ENCODE measurements around the gene FRAT1. TPM values are rescaled to one million over a fixed set of nuclear protein-coding genes. Genes with fewer than 3 reads are reported as not detected.
A peak's percentile ranks its signal among the peaks of the same experiment; 100 is the strongest.

The FRAT1 gene
- total and polyA plus RNA-seq, 2 of the 13 experiments (the other 11 are each of a cell fraction or from before 2014, with no cell fraction given): 1.7 to 2.3 TPM

- TF ChIP-seq FOXP4 (CRISPR knock-in tag; IDR thresholded peaks at IDR 0.05) (peak; percentile 96), NFYC (CRISPR knock-in tag; IDR thresholded peaks at IDR 0.05) (0 out of 2 replicates have a peak, but pooled peaks have one; percentile 12), ZBTB34 (CRISPR knock-in tag; IDR thresholded peaks at IDR 0.05) (peak; percentile 98), JUNB (CRISPR knock-in tag; IDR thresholded peaks at IDR 0.05; ENCODE audit: borderline replicate concordance) (peak; percentile 75), POGZ (CRISPR knock-in tag; IDR thresholded peaks at IDR 0.05) (peak; percentile 33; the same call in 1 of the 2 replicates), FOSL2 (CRISPR knock-in tag; IDR thresholded peaks at IDR 0.05) (peak; percentile 93), MED1 (CRISPR knock-in tag; IDR thresholded peaks at IDR 0.05) (peak; percentile 89), ZNF652 (CRISPR knock-in tag; IDR thresholded peaks at IDR 0.05; ENCODE audit: borderline replicate concordance, low read depth) (peak; percentile 54; the same call in 1 of the 2 replicates), BATF2 (CRISPR knock-in tag; IDR thresholded peaks at IDR 0.05) (no peak), ZNF280D (CRISPR knock-in tag; IDR thresholded peaks at IDR 0.05) (0 out of 2 replicates have a peak, but pooled peaks have one; percentile 43), FOXJ3 (CRISPR knock-in tag; IDR thresholded peaks at IDR 0.05; ENCODE audit: borderline replicate concordance) (peak; percentile 85; the same call in 1 of the 2 replicates), AKAP8 (CRISPR knock-in tag; IDR thresholded peaks at IDR 0.05) (no peak), FOXP1 (IDR thresholded peaks at IDR 0.05) (no peak), FOXP1 (CRISPR knock-in tag; IDR thresholded peaks at IDR 0.05) (peak; percentile 83), HDAC1 (CRISPR knock-in tag; IDR thresholded peaks at IDR 0.05) (peak; percentile 52; the same call in 1 of the 2 replicates), SOX6 (IDR thresholded peaks at IDR 0.05) (no peak), SOX6 (CRISPR knock-in tag; IDR thresholded peaks at IDR 0.05) (peak; percentile 87), ZFP90 (CRISPR knock-in tag; IDR thresholded peaks at IDR 0.05; ENCODE audit: borderline replicate concordance) (peak; percentile 18; the same call in 1 of the 2 replicates), GFI1 (CRISPR knock-in tag; IDR thresholded peaks at IDR 0.05; ENCODE audit: borderline replicate concordance) (peak; percentile 98), FOSL1 (CRISPR knock-in tag; IDR thresholded peaks at IDR 0.05; ENCODE audit: borderline replicate concordance) (peak; percentile 78; the same call in 1 of the 2 replicates)
- TF ChIP-seq, protein P1, sequence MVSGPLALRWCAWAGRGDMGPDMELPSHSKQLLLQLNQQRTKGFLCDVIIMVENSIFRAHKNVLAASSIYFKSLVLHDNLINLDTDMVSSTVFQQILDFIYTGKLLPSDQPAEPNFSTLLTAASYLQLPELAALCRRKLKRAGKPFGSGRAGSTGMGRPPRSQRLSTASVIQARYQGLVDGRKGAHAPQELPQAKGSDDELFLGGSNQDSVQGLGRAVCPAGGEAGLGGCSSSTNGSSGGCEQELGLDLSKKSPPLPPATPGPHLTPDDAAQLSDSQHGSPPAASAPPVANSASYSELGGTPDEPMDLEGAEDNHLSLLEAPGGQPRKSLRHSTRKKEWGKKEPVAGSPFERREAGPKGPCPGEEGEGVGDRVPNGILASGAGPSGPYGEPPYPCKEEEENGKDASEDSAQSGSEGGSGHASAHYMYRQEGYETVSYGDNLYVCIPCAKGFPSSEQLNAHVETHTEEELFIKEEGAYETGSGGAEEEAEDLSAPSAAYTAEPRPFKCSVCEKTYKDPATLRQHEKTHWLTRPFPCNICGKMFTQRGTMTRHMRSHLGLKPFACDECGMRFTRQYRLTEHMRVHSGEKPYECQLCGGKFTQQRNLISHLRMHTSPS (CRISPR knock-in tag; IDR thresholded peaks at IDR 0.05; ENCODE audit: low read depth): peak; percentile 83
Observed at GRCh38 chr10:97328646-97329453, 9.8 kb downstream of the FRAT1 start (continued).

All from HepG2 (cell line).